Glutamatergic neuron (in vitro differentiated cells): ENCODE data around the gene XRCC1. TPM values are rescaled to one million over a fixed set of nuclear protein-coding genes. Genes with fewer than 3 reads are reported as not detected.

ENCODE experiments used
- DNase-seq: peaks from one replicate; pipeline ENCODE4 v3.0.0; 2022
- H3K27ac Mint-ChIP-seq: one replicate; pipeline ENCODE4 v1.8.0; 2020; ENCODE audit warnings: mild to moderate bottlenecking, mixed read lengths, inconsistent platforms; ENCODE audit not compliant: unreplicated experiment
- H3K27me3 Mint-ChIP-seq: one replicate; pipeline ENCODE4 v1.8.0; 2020; ENCODE audit warnings: mild to moderate bottlenecking, moderate library complexity, mixed read lengths, inconsistent platforms; ENCODE audit not compliant: unreplicated experiment
- H3K36me3 Mint-ChIP-seq: one replicate; pipeline ENCODE4 v1.8.0; 2020; ENCODE audit warnings: mild to moderate bottlenecking, mixed read lengths, inconsistent platforms; ENCODE audit not compliant: unreplicated experiment
- H3K4me1 Mint-ChIP-seq: one replicate; pipeline ENCODE4 v1.8.0; 2020; ENCODE audit warnings: mild to moderate bottlenecking, low read depth, mixed read lengths, inconsistent platforms; ENCODE audit not compliant: unreplicated experiment
- H3K4me3 Mint-ChIP-seq: one replicate; pipeline ENCODE4 v1.8.0; 2020; ENCODE audit warnings: mild to moderate bottlenecking, mixed read lengths, inconsistent platforms; ENCODE audit not compliant: unreplicated experiment
- H3K9me3 Mint-ChIP-seq: one replicate; pipeline ENCODE4 v1.8.0; 2020; ENCODE audit warnings: mild to moderate bottlenecking, moderate library complexity, mixed read lengths, inconsistent platforms; ENCODE audit not compliant: unreplicated experiment
- CTCF ChIP-seq: fragments of 200-600 bp; sonication (generic); IDR thresholded peaks from one replicate; pipeline ENCODE4 v1.5.0; 2021; ENCODE audit not compliant: partially characterized antibody, unreplicated experiment
- total RNA-seq: library from RNA; stranded (reverse); fragmentation: NEBNext Ultra II Directional; extraction: Animal tissue kit (Norgen Biotek cat#: 25700); gene quantifications from one replicate; pipeline ENCODE4 v1.2.1, GENCODE V29; 2021; ENCODE audit not compliant: unreplicated experiment

XRCC1 gene
- total RNA-seq, 1 donor from 2014 or later, result 39.5 TPM

DNA sequence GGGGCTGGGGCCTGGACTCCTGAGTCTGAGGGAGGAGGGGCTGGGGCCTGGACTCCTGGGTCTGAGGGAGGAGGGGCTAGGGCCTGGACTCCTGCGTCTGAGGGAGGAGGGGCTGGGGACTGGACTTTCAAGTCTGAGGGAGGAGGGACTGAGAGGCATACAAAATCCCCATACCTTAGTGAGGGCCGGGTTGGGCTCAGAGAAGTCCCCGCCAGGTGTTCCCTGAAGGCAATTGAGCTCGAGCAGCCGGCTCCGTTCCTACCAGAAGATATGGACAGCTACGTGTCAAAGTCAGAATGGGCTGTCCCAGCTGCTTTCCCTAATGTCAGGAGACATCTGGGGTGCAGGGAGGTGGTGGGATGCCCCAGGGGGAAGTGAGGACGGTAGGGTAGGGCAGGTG, 80.2 kb downstream of the XRCC1 start:
- H3K4me3 Mint-ChIP-seq, result no peak overlapping the region
- no peak overlapping the region for H3K27ac Mint-ChIP-seq
- no peaks in the 10 kb centered on the region for H3K4me1 Mint-ChIP-seq
- no peaks in the 10 kb centered on the region for H3K9me3 Mint-ChIP-seq
- no peak for TF ChIP-seq CTCF
- H3K27me3 Mint-ChIP-seq, result peaks cover 7% of the 10 kb centered on the region
- DNase-seq, result no peak
- H3K36me3 Mint-ChIP-seq, result peaks cover 10% of the 10 kb centered on the region

Other genes starting within 250 kb of the XRCC1 start
- gene CD177, start 221.8 kb downstream of the XRCC1 start, total RNA-seq, result not detected
- not detected for gene TEX101, start 160.6 kb downstream of the XRCC1 start, total RNA-seq
- 0.56 TPM for gene LYPD3, start 109.9 kb downstream of the XRCC1 start, total RNA-seq
- 6.8 TPM for gene PHLDB3, start 70.8 kb downstream of the XRCC1 start, total RNA-seq
- 16.0 TPM for gene ETHE1, start 48.3 kb downstream of the XRCC1 start, total RNA-seq
- 2.0 TPM for gene ZNF575, start 42.3 kb downstream of the XRCC1 start, total RNA-seq
- gene PINLYP, start 274 bp upstream of the XRCC1 start, total RNA-seq, result 0.96 TPM
- gene IRGQ, start 20.6 kb upstream of the XRCC1 start, total RNA-seq, result 184 TPM
- 15.0 TPM for gene ZNF576, start 21.1 kb upstream of the XRCC1 start, total RNA-seq
- 0.51 TPM for gene SRRM5, start 36.6 kb upstream of the XRCC1 start, total RNA-seq
- 139 TPM for gene ZNF428, start 44.1 kb upstream of the XRCC1 start, total RNA-seq
- 52.4 TPM for gene CADM4, start 64.3 kb upstream of the XRCC1 start, total RNA-seq
- gene PLAUR, start 94.6 kb upstream of the XRCC1 start, total RNA-seq, result 2.9 TPM
- not detected for gene IRGC, start 140.5 kb upstream of the XRCC1 start, total RNA-seq
- 34.1 TPM for gene SMG9, start 179.4 kb upstream of the XRCC1 start, total RNA-seq
- gene KCNN4, start 205.4 kb upstream of the XRCC1 start, total RNA-seq, result 0.44 TPM
- gene LYPD5, start 226.9 kb upstream of the XRCC1 start, total RNA-seq, result not detected